ENCODE results near the gene INPP5E.

Gene INPP5E

GRCh38 chr9:136429075-136429628 is 10.5 kb downstream of the INPP5E start:
- POLR2A ChIA-PET, result no interaction called here
- H3K27ac ChIP-seq (ENCODE audit: extremely low read depth, low read depth, low read length), result no peak overlapping the region
- no peaks in the 10 kb centered on the region for H3K4me1 ChIP-seq (ENCODE audit: control insufficient read depth, insufficient read depth, low read length)
- no peak overlapping the region for H3K4me3 ChIP-seq (ENCODE audit: low read depth, low read length)
- H3K36me3 ChIP-seq (ENCODE audit: control insufficient read depth in 2 of 2, insufficient read depth in 1 of 2, low read length in 2 of 2), result peaks cover 0 to 60% of the 10 kb centered on the region in 2 experiments; a peak in 2 of 3 replicates
- CTCF ChIA-PET, result no interaction called here
- no peaks in the 10 kb centered on the region for H3K9me3 ChIP-seq (ENCODE audit: control insufficient read depth, insufficient read depth, low read depth, low read length)
- TF ChIP-seq ZNF510 (tag by site-specific recombination; IDR thresholded peaks at IDR 0.05; ENCODE audit: insufficient replicate concordance) (no peak), ZNF629 (tag by site-specific recombination; IDR thresholded peaks at IDR 0.05) (no peak), ZNF529 (tag by site-specific recombination; IDR thresholded peaks at IDR 0.05; ENCODE audit: insufficient replicate concordance) (no peak), ZNF350 (tag by site-specific recombination; IDR thresholded peaks at IDR 0.05) (no peak), ZNF354C (tag by site-specific recombination; IDR thresholded peaks at IDR 0.05; ENCODE audit: borderline replicate concordance, low read depth) (no peak), ZNF48 (tag by site-specific recombination; IDR thresholded peaks at IDR 0.05) (no peak), ZNF792 (tag by site-specific recombination; IDR thresholded peaks at IDR 0.05) (no peak), ZNF211 (tag by site-specific recombination; IDR thresholded peaks at IDR 0.05; ENCODE audit: low read depth) (no peak), TCF7L2 (IDR thresholded peaks at IDR 0.05; ENCODE audit: borderline replicate concordance, low read depth, low read length) (no peak), ZNF670 (tag by site-specific recombination; IDR thresholded peaks at IDR 0.05; ENCODE audit: low read depth) (no peak), ZBTB10 (tag by site-specific recombination; IDR thresholded peaks at IDR 0.05) (no peak)

- H3K27ac ChIP-seq (ENCODE audit: extremely low read depth, low read depth, low read length), result no peak overlapping the region
- no peaks in the 10 kb centered on the region for H3K4me1 ChIP-seq (ENCODE audit: control insufficient read depth, insufficient read depth, low read length)
- no peak overlapping the region for H3K4me3 ChIP-seq (ENCODE audit: low read depth, low read length)
- H3K9me3 ChIP-seq (ENCODE audit: control insufficient read depth, insufficient read depth, low read depth, low read length), result no peaks in the 10 kb centered on the region
- no peak for TF ChIP-seq ZNF433 (tag by site-specific recombination; IDR thresholded peaks at IDR 0.05; ENCODE audit: low read depth)
- TF ChIP-seq ZNF692 (tag by site-specific recombination; IDR thresholded peaks at IDR 0.05), result no peak
- no peak for TF ChIP-seq HOXD13 (CRISPR knock-in tag; IDR thresholded peaks at IDR 0.05; ENCODE audit: borderline replicate concordance)
- no peak for TF ChIP-seq ZNF211 (tag by site-specific recombination; IDR thresholded peaks at IDR 0.05; ENCODE audit: low read depth)
- TF ChIP-seq ZNF416 (tag by site-specific recombination; IDR thresholded peaks at IDR 0.05), result no peak
- TF ChIP-seq ZNF155 (tag by site-specific recombination; IDR thresholded peaks at IDR 0.05), result no peak
- TF ChIP-seq ZNF76 (tag by site-specific recombination; IDR thresholded peaks at IDR 0.05; ENCODE audit: borderline replicate concordance, low read depth), result no peak
- no peak for TF ChIP-seq SALL2 (tag by site-specific recombination; IDR thresholded peaks at IDR 0.05; ENCODE audit: borderline replicate concordance)
- no peak for TF ChIP-seq KLF9 (tag by site-specific recombination; IDR thresholded peaks at IDR 0.05; ENCODE audit: low read depth)
- TF ChIP-seq ZNF214 (tag by site-specific recombination; IDR thresholded peaks at IDR 0.05; ENCODE audit: borderline replicate concordance), result no peak
- TF ChIP-seq REPIN1 (tag by site-specific recombination; IDR thresholded peaks at IDR 0.05; ENCODE audit: low read depth), result no peak
- no peak for TF ChIP-seq MYNN (tag by site-specific recombination; IDR thresholded peaks at IDR 0.05; ENCODE audit: borderline replicate concordance)
- no peak for TF ChIP-seq ZNF473 (tag by site-specific recombination; IDR thresholded peaks at IDR 0.05)
- no peak for TF ChIP-seq ZNF645 (tag by site-specific recombination; IDR thresholded peaks at IDR 0.05)
- no peak for TF ChIP-seq ZNF404 (tag by site-specific recombination; IDR thresholded peaks at IDR 0.05)
- TF ChIP-seq ZNF341 (tag by site-specific recombination; IDR thresholded peaks at IDR 0.05; ENCODE audit: low read depth), result no peak
- CTCF ChIA-PET, result no interaction called here
- H3K36me3 ChIP-seq (ENCODE audit: control insufficient read depth in 2 of 2, insufficient read depth in 1 of 2, low read length in 2 of 2), result peaks cover 0 to 60% of the 10 kb centered on the region in 2 experiments; a peak in 2 of 3 replicates
- POLR2A ChIA-PET, result interaction anchor here (1.5 to 2.4 kb wide), 3 partner anchors 10 to 64 kb away, joined by 4 to 10 read pairs (median 5); no protein-coding TSS in a partner anchor
Observed at GRCh38 chr9:136426787-136427186, 12.9 kb downstream of the INPP5E start.

Data from HEK293 (cell line).